K562 (cell line): Measurements from ENCODE around the gene C11orf65. TPM values are rescaled to one million over a fixed set of nuclear protein-coding genes. Genes with fewer than 3 reads are reported as not detected.

Experiments
- HMBOX1 ChIP-seq: sonication (generic); IDR thresholded peaks from 2 replicates; pipeline ENCODE4 v1.6.1; 2016
- PHB2 ChIP-seq: fragments of 450-650 bp; IDR thresholded peaks from 2 replicates; pipeline ENCODE4 v1.6.1; 2017; ENCODE audit warnings: low read depth
- POLR2H ChIP-seq: IDR thresholded peaks from 2 replicates; pipeline ENCODE4 v1.6.1; 2016; ENCODE audit warnings: missing genetic modification characterization, low read depth, mild to moderate bottlenecking, control low read depth, missing compliant biosample characterization, moderate library complexity
- PTTG1 ChIP-seq: fragments of 450-650 bp; IDR thresholded peaks from 2 replicates; pipeline ENCODE4 v1.6.1; 2016; ENCODE audit warnings: low read depth, mild to moderate bottlenecking, missing genetic modification characterization, missing compliant biosample characterization
- RNF219 ChIP-seq: fragments of 250-450 bp; sonication (Bioruptor Pico); IDR thresholded peaks from 2 replicates; pipeline ENCODE4 v1.5.0; 2022; ENCODE audit warnings: mild to moderate bottlenecking
- TAF7 ChIP-seq: fragments of 450-650 bp; IDR thresholded peaks from 2 replicates; pipeline ENCODE4 v1.6.1; 2016; ENCODE audit warnings: missing genetic modification characterization, missing compliant biosample characterization
- XRCC3 ChIP-seq: fragments of 450-650 bp; IDR thresholded peaks from 2 replicates; pipeline ENCODE4 v1.6.1; 2017; ENCODE audit warnings: mild to moderate bottlenecking, moderate library complexity
- ZHX1 ChIP-seq: fragments of 150-350 bp; conservative IDR thresholded peaks from 2 replicates; pipeline ENCODE4 v1.6.1; 2014; ENCODE audit warnings: low read length
- ZNF324 ChIP-seq: fragments of 250-450 bp; sonication (Bioruptor Pico); IDR thresholded peaks from 2 replicates; pipeline ENCODE4 v1.4.0; 2020; ENCODE audit warnings: mild to moderate bottlenecking
- ZNF347 ChIP-seq: fragments of 450-650 bp; formaldehyde crosslinking; IDR thresholded peaks from 2 replicates; pipeline ENCODE4 v1.4.0; 2020; ENCODE audit warnings: low read depth, mild to moderate bottlenecking, moderate library complexity
- polyA plus RNA-seq, 8 experiments: library from polyadenylated mRNA; depleted of rRNA in 4 of 8; stranded (reverse) in 5 of 8; unstranded in 3 of 8; fragments of >200 nt; fragmentation: Nextera tagmentation in 2 of 8; fragmentation: Illumina TruSeq in 1 of 8; extraction: Ambion mirVana in 2 of 8; extraction: Trizol in 1 of 8; gene quantifications; 2 replicates each; pipeline versions ENCODE4 v1.2.1 to v1.2.3, GENCODE V29; 2011 to 2014; ENCODE audit warnings: inconsistent platforms in 1 of 8, missing spikeins in 1 of 8
- total RNA-seq, 7 experiments: library from RNA; depleted of rRNA in 6 of 7; stranded (reverse); fragments of >200 nt in 6 of 7; fragmentation: Illumina TruSeq in 2 of 7; extraction: Trizol in 2 of 7; gene quantifications; 2 replicates each; pipeline versions ENCODE4 v1.2.1 to v1.2.3, GENCODE V29; 2011 to 2021; ENCODE audit warnings: low replicate concordance in 1 of 7

Gene C11orf65
- total and polyA plus RNA-seq, 9 of the 15 experiments (the other 6 are each of a cell fraction or from before 2014, with no cell fraction given): 1.0 to 2.1 (median 1.2) TPM

DNA sequence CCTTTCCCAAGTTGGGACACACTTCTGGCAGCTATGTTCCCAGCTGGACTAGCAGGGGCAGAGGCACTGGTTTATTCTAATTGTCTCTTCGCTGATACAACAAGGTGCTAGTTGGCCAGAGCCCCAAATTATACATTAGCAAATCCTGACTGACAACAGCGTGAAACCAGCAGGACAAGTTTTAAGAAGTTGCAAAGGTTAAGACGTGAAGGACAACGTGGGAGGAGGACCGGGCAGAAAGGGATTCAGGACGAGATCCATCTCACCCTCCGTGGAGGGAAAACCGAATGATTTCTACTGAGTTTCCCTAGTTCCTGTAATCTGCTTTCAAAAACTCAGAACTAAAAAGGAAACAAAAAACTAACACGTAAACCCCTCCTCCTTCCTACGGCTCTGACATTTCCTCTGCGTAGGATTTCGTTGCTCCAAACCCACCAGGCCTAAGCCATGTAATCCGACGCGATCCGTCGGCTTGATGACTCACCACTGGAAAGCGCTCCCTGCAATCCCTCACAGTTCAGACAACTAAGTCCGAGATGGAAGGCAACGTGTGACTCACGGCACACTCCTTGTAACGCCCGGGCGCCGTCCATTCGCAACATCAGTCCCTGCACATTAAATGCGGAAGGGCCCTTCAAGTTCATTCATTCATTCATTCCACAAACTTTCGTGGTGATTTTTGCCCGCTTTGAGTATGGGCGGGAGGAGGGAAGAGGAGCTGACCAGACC is 30.2 kb upstream of the C11orf65 start (continued):
- TF ChIP-seq HMBOX1: peak; percentile 61; the same call in 1 of the 2 replicates
- TF ChIP-seq ZHX1: no peak
- no peak for TF ChIP-seq ZNF347 (CRISPR knock-in tag)
- no peak for TF ChIP-seq PTTG1 (tag)
- no peak for TF ChIP-seq ZNF324
- peak; percentile 28; the same call in 1 of the 2 replicates for TF ChIP-seq TAF7 (tag)
- TF ChIP-seq PHB2: no peak
- no peak for TF ChIP-seq XRCC3
- no peak for TF ChIP-seq RNF219 (CRISPR knock-in tag)
- TF ChIP-seq POLR2H (tag): peak; percentile 93; the same call in 1 of the 2 replicates
